Hippocampal formation (tissue), 2 donors: ENCODE data around the gene NBPF6.
"Not testable (repeated sequence)": the region's sequence is repeated elsewhere in the genome, so short reads cannot be mapped to it uniquely, and the experiment has no call there.

Experiments used
- DNase-seq, 2 donors: peaks; one replicate each; lab custom pipeline; 2025; lab: John Stamatoyannopoulos, UW

Gene NBPF6, protein sequence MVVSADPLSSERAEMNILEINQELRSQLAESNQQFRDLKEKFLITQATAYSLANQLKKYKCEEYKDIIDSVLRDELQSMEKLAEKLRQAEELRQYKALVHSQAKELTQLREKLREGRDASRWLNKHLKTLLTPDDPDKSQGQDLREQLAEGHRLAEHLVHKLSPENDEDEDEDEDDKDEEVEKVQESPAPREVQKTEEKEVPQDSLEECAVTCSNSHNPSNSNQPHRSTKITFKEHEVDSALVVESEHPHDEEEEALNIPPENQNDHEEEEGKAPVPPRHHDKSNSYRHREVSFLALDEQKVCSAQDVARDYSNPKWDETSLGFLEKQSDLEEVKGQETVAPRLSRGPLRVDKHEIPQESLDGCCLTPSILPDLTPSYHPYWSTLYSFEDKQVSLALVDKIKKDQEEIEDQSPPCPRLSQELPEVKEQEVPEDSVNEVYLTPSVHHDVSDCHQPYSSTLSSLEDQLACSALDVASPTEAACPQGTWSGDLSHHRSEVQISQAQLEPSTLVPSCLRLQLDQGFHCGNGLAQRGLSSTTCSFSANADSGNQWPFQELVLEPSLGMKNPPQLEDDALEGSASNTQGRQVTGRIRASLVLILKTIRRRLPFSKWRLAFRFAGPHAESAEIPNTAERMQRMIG

DNA sequence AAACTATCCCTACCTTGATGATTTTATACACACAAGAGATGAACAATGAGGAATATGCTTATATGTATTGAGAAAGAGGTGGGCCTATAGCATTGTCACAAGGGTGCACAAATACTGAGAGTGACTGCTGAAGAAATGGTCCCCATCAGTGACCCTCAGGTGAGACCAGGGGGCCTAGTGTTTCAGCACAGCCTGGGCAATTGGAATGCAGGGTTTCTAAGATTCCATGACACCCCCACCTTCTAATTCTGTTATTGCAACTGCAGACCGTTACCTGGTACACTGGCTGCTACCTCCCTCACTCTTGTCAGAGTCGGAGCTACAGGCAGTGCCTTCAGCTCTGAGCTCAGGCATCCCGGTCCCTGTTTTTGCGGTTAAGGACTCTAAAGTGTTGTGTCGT is at the start of gene NBPF6:
TSS of gene NBPF6 (plus strand) at position 301 of the 400 bp plus-strand sequence. CDS start 259 bp downstream, outside the sequence.
- not testable (repeated sequence) for DNase-seq

DNA sequence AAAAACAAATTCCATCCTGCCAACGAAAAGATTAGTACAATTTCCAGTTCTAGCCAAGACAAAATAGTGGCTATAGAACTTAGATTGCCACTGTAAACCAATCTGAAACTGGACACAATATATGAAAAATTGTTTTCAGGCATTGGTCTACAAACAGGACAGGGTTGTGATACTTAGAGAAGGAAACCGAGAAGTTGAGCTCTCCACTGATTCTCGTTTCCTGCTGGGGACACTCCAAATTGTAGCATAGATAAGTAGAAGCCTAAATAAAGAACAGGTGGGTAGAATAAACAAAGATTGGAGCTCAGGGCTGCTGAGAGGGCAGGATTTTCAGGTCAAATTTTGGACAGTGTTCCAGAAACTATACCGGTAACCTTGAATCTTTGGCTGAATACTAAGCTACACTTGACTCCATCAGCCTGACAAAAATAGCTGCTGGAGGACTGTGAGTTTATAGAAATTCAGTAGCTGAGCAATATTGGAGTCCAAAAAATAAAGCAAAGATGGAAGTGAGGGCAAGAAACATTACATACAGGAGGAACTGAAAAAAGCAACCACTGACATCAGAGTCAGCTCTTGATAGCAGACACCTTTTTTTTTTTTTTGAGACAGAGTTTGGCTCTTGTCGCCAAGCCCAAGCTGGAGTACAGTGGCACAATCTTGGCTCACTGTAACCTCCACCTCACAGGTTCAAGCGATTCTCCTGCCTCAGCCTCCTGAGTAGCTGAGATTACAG is 38.9 kb upstream of the NBPF6 start:
- not testable (repeated sequence) for DNase-seq

DNA sequence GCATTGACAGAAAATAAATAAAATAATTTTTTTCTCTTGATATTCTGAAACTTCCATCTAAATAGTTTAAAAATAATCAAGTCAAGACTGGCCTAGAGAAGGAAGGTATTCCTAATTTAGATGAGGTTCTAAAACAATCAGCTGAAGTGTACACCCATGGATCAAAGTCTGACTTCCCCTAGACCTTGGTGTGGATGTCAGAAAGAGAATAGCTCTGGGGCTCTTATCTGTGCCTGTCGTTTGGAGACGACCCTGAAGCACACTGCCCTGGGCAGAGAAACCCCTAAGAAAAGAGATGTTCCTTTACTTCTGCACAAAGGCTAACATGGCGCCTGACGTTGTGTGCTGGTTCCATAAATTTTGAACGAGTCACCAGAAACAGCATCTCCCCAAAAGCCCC is 30.0 kb upstream of the NBPF6 start:
- not testable (repeated sequence) for DNase-seq

DNA sequence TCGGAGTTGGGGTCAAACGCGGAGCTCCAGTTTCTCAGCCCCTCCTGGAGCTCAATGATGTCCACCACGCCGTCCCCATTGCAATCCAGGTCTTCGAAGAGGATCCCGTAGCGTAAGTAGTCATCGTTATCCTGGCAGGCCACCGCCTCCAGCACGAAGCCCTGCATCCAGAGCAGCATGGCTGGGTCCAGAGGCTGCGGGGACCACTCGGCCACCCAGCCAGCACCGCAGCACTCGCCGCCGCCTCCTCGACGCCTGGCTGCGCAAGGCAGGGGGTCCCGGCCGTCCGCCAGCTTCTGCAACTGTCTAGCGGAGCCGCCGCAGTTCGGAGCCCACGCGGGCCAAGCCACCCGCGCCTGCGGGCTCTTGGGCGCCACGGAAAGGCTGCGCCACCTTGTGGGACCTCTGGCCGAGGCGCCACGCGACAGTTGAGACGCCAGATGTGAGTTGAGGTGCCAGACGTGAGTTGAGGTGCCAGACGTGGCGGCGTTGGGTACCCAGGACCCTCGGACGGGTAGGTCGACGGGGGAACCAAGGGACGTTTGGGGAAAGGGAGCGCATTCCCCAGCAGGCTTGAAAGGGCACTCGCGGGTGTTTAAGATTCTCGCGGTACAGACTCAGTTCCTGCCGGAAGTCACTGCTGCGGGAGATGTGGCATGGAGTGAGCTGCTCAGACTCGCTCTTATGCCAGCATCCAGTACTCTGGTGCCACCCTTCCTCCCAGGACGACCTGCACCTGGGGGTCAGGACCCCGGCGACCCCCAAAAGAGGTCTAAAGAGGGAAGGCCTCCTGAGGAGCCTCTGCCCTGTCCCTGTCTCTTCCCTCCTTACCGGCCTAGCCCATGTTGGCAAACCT is 28.9 kb upstream of the NBPF6 start:
- DNase-seq = not testable (repeated sequence)

DNA sequence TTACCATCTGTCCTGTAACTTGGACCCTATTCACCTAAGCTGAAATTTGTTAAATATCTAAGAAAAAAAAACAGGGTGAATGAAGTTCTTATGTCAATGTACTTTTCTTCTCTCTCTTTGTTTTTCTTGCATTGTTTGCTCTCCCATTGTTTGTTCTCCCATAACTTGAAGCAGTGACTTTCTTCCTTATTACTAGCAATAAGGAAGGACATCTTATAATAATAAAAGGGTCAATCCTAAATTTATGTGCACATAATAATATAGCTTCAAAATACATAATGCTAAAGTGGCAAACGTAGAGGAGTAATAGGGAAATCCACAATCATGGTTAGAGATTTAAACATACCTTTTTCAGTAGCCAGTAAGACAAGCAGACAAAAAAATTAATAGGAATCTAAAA is 23.3 kb upstream of the NBPF6 start:
- not testable (repeated sequence) for DNase-seq

DNA sequence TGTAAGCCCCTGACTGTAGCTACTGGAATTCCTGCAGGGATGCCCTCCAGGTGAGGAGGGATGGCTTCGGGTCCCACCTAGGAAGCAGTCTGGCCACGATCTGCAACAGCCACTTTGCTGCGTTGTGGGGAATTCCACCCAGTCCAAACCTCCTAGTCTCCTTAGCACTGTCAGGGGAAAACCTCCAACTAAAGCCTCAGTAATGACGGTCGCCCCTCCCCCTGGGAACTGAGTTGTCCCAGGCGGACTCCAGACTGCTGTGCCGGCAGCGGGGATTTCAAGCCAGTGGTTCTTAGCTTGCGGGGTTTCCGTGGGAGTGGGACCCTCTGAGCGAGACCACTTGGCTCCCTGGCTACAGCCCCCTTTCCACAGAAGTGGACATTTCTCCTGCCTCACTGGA is 18.1 kb upstream of the NBPF6 start:
- DNase-seq = not testable (repeated sequence)

DNA sequence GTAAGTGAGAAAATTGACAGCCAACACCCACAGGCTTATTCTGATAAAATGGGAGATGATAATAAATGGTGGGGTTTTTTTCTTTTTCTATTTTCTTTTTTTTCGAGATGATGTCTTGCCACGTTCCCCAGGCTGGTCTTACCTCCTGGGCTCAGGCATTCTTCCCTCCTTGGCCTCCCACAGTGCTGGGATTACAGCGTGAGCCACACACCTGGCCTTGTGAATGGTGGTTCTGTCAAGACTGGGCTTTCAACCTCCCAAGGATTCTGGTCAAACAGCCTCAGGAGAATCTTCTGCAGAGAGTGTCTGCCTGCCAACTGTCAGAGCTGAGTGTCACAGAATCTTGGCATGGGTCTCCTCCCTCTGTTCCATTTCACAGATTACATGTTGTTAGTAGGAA is 16.7 kb upstream of the NBPF6 start:
- not testable (repeated sequence) for DNase-seq

DNA sequence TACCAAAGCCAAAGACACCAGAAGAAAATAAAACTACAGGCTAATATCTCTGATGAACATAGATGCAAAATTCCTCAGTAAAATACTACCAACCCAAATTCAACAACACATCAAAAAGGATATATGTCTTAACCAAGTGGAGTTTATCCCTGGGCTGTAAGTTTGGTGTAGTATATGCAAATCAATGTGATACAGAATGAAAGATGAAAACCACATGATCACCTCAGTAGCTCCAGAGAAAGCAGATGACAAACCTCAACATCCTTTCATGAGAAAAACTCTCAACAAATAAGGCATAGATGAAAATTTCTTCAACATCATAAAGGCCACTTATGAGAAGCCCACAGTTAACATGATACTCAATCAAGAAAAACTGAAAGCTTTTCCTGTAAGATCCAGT is 11.6 kb upstream of the NBPF6 start:
- DNase-seq = not testable (repeated sequence)

DNA sequence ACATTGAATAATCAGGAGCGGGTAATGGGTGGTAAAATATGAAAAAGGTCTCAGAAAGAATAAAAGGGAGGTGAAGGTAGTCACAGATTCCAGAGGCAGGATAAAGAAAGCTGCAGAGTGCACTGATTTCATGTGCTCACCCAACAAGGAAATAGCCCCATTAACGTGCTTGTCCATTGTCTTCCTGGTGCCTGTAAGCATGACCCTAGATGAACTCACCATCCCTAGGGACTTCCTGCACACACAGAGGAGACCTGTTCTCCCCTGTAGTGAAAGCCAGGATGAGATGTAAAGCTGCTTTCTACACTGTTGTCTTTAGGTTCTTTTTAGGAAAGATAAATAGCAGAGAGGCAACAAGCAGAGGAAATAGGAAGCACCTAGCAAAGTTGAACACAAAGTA is 4.4 kb downstream of the NBPF6 start:
- DNase-seq = not testable (repeated sequence)

DNA sequence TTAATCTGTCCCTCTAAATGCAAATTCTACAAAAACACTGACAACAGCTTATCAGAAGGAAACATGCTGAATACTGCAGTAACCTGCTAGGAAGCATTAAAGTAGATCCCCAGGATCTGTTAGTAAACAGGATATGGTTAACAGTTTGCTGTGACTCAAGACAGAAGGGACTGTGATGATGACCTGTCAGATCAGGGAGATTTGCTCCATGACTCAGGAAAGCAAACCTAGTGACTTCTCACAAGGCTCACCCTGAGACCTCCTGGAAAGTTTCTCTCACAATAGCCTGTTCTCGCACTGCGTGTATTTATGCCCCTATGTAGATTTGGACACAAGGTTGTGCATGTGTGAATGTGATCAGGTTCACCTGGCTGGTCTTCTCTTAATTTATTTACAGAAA is 8.5 kb downstream of the NBPF6 start:
- DNase-seq = not testable (repeated sequence)

DNA sequence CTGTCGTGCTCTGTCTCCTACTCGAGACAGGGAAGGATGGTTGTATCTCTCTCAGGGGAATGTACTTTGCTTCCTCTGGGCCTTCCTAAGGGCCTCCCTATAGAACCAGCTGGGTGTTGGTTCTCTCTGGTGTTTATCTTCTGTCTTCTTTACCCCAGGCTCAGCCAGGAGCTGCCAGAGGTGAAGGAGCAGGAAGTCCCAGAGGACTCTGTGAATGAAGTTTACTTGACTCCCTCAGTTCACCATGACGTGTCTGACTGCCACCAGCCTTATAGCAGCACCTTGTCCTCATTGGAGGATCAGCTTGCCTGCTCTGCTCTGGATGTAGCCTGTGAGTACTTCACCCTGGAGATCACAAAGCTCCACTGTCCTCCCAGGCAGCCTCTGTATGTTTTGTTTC is 11.6 kb downstream of the NBPF6 start:
- DNase-seq = not testable (repeated sequence)

DNA sequence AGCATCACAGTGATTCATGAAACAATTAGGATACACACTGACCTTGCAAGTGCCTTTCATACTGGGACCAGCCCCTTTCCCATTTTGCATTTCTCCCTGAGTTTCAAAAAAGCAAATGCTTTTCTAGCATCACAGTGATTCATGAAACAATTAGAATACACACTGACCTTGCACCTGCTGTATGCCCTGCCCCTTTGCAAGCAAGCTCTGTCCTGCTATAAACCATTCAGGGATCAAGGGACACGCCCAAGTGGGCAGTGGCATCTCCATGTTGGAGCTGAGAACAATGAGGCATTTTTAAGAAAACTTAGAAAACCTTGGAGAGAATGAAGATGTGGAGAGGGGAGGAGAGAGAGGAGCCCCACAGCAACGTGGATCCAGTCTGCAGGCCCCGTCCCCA is 13.8 kb downstream of the NBPF6 start:
- DNase-seq = not testable (repeated sequence)

DNA sequence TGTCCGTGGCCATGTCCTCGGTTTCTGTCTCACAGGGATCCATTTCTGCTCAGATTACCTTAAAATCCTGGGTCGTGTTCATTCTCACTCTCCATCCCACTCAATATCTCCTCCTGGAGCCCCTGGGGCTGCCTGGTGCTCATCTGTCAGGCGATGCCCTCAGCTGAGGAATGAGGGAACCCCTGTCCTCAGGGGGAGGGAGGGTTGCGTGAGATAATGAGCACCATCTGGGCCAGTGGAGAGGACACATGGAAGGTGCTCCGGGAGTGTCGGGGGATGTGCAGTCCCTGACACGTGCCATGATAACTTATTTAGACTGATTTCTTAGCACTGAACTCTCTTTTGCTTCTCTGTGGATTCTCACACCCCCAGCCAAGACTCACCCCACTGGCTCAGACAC is 16.0 kb downstream of the NBPF6 start:
- not testable (repeated sequence) for DNase-seq

DNA sequence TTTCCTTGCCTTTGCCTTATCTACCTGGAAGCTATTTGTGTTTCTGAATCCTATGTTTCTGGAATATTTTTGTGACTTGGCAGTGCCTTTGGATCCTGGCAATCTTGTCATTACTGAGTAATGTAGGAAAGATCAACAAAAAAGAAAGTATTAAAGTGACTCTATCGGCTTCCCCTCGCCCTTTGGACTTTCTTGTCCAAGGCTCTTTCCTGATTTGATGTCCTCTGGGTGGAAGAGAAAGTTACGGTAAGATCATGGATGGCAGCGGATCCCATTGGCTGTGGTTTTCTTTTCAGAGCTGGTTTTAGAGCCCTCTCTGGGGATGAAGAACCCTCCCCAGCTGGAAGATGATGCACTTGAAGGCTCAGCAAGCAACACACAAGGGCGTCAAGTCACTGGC is 17.0 kb downstream of the NBPF6 start:
- DNase-seq = not testable (repeated sequence)

DNA sequence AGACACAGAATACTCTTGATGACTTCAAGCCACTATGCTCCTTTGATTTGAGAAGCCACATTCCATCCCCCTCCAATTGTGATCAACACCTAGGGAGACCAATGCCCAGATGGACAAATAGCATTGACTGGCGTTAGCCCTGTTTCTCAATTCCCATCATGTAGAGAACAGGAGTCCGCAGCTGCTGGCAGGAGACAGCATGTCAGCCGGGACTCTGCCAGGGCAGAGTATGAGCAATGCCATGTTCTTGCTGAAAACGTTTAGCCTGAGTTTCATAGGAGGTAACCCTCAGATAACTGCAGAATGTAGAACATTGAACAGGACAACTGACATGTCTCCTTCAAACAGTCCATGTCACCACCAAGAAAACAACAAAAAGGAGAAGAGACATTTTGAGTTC is 20.6 kb downstream of the NBPF6 start:
- DNase-seq = not testable (repeated sequence)

DNA sequence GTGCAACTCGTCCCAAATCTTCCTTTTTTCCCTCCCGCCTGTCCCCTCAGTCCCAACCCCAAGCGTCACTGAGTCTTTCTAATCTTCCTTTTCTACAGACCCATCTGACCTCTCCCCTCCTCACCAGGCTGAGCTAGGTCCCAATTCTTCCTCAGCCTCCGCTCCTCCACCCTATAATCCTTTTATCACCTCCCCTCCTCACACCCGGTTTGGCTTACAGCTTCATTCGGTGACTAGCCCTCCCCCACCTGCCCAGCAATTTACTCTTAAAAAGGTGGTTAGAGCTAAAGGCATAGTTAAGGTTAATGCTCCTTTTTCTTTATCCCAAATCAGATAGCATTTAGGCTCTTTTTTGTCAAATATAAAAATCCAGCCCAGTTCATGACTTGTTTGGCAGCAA is 24.4 kb downstream of the NBPF6 start:
- DNase-seq = not testable (repeated sequence)

DNA sequence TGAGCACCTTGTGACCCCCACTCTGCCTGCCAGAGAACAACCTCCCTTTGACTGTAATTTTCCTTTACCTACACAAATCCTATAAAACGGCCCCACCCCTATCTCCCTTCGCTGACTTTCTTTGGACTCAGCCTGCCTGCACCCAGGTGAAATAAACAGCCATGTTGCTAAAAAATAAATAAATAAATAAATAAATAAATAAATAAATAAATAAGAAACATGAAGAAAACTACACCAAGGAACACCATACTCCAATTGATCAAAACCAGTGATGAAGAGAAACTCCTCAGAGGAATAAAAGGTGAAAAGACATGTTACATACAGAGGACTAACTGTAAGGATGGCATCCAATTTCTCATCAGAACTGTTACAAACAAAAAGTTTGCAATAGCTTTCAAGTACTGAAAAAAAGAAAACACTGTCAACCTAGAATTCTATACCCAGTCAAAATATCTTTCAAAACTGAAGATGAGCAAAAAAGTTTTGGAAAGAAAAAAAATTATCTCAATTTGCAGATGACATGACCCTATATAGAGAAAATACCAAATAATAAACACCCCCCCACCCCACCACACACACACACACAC is 28.4 kb downstream of the NBPF6 start:
- no peak for DNase-seq

DNA sequence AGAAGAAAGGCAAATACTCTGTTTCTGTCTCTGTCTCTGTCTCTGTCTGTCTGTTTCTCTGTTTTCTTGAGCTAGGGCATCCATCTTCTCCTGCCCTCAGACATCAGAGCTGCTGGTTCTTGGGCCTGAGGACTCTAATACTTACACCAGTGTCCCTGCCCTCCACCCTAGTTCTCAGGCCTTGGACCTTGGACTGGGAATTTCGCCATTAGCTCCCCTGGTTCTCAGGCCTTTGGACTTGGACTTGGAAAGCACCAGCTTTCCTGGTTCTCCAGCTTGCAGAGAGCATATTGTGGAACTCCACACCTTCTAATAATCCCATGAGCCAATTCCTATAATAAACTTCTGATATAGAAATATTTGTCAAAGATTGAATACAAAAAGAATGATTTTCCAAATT is 32.6 kb downstream of the NBPF6 start:
- DNase-seq = no peak

DNA sequence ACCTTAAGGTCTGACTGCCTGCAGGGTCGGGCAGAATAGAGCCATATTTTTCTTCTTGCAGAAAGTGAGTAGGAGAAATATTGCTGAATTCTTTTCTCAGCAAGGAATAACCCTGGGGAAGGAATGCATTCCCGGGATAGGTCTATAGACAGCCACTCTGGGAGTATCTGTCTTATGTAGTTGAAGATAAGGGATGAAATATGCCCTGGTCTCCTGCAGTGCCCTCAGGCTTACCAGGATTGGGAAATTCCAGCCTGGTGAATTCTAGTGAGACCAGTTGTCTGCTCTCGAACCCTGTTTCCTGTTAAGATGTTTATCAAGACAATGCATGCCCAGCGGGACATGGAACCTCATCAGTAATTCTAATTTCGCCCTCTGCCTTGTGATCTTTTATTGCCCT is 35.8 kb downstream of the NBPF6 start:
- DNase-seq = not testable (repeated sequence)

DNA sequence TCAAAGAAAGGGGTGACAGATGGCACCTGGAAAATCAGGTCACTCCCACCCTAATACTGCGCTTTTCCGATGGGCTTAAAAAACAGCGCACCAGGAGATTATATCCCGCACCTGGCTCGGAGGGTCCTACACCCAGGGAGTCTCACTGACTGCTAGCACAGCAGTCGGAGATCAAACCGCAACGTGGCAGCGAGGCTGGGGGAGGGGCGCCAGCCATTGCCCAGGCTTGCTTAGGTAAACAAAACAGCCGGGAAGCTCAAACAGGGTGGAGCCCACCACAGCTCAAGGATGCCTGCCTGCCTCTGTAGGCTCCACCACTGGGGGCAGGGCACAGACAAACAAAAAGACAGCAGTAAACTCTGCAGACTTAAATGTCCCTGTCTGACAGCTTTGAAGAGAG is 36.6 kb downstream of the NBPF6 start:
- not testable (repeated sequence) for DNase-seq

DNA sequence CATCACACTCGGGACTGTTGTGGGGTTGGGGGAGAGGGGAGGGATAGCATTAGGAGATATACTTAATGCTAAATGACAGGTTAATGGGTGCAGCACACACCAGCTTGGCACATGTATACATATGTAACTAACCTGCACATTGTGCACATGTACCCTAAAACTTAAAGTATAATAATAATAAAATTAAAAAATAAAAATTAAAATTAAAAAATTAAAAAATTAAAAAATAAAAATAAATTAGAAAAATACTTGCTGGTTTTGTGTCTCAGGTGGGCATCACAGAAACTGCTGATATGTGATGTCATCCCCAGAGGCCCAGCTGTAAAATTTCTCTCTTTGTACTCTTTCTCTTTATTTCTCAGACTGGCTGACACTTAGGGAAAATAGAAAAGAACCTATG is 44.9 kb downstream of the NBPF6 start:
- DNase-seq = not testable (repeated sequence)
